ENCODE data around the gene TESK1.

The TESK1 gene

DNA sequence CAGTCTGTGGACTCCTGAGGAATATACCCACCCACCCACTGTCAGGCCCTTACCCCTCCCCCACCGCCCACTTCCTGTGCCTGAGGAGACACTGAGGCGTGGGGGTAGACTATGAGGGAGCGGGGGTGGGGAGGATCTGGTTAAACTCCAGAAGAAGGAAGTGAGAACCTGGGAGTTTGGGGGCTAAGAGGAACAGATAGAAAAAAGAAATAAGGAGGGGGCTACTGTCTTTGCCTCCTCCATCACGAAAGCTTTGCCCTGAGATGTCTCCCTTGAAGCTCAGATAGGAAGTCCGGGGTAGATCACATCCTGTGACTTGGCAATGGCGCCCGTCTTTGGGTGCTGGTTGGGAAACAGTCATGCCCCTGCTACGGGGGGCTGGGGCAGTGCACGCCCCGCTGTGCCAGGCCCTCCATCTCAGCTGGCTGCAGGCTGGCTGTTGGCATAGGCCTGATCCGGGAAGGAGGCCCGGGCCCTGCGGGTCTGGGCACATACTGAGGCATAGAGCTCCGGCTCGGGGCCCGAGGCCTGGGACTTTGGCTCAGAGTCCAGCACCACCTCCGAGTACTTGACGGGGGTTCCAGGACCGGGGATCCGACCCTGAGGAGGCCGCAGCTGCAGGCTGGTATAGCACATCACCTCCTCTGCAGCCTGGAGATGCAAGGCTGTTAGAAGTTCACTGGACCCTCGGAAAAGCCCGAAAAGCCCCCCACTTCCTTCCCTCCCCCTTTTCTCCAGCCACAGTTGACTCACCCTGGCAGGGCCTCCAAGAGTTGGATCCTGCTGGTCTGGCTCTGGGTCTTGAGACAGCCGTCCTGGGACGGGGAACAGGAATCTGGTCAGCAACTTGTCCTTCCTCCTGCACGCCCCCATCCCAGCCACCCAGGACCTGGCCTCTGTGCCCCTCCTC, 44.6 kb downstream of the TESK1 start:
- no peak for DNase-seq

DNA sequence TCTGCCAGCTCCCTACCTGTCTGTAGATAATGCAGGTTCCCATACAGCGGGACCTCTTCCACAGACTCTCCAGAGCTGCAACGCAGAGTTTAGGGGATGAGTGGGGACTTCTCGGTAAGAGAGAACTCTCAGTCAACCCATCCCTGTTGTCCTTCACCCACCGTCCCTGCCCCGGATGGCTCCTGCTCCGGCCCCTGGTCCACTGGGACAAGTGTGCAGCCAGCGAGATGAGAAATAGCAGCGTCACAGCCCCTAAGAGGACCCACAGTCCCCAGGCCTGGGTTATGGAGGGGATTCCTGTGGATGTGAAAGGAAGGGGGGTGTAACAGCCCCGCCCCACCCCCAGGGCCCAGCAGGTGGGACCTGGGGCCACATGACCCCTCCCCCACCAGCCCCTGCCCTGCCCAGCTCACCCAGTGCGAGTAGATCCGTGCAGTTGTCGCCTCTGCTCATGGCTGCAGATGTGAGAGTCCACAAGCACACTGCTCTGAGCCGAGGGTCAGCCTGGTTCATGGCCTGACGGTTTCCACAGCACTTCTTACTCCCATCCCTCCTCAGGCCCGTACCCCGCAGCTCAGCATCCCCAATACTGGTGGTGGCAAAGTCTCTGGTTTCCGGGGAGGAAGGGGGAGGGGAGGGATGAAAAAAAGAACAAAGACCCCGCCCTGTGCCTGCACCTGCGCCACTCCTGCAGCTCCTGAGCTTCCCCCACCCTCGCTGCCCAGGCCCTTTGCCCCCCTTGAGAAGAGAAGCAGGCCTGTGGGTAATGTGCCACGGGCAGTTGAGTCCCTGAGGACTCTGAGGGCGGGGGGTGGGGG, 45.5 kb downstream of the TESK1 start, which contains the start of gene SIT1:
SIT1 (minus strand) TSS at position 591 of the 818 bp plus-strand sequence; CDS start at position 513, 78 bp downstream.
- no peak for DNase-seq

DNA sequence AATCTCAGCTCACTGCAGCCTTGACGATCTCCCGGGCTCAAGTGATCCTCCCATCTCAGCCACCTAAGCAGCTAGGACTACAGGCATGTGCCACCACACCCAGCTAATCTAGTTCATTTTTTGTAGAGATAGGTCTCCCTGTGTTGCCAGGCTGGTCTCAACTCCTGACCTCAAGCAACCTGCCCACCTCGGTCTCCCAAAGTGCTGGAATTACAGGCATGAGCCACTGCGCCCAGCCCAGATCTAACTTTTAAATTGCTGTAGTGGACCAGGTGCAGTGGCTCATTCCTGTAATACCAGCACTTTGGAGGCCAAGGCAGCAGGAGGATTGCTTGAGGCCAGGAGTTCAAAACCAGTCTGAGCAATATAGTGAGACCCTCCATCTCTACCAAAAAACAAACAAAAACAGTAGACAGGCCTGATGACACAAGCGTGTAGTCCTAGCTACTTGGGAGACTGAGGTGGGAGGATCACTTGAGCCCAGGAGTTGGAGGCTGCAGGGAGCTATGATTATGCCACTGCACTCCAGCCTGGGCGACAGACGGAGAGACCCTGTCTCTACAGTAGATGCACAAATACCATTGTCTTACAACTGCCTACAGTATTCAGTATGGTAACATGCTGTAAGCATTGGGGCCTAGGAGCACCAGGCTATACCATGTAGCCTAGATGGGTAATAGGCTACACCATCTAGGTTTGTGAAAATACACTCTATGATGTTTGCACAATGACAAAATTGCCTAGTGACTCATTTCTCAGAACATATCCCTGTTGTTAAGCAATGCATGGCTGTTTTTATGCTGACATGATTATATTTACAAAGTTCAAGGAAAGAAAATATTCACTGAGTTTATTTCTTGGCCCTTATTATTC, 47.1 kb downstream of the TESK1 start:
- peak; percentile 18 for DNase-seq

DNA sequence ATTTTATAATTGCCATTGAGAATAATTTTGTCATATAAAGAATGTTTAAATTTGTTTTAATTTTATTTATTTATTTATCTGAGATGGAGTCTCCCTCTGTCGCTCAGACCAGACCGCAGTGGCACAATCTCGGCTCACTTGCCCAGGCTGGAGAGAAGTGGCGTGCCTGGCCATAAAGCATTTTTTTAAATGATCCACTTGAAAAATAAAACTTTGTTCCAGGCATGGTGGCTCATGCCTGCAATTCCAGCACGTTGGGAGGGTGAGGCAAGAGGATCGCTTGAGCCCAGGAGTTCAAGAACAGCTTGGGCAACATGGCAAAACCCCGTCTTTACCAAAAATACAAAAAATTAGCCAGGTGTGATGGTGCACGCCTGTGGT, 47.8 kb downstream of the TESK1 start:
- no peak for DNase-seq

DNA sequence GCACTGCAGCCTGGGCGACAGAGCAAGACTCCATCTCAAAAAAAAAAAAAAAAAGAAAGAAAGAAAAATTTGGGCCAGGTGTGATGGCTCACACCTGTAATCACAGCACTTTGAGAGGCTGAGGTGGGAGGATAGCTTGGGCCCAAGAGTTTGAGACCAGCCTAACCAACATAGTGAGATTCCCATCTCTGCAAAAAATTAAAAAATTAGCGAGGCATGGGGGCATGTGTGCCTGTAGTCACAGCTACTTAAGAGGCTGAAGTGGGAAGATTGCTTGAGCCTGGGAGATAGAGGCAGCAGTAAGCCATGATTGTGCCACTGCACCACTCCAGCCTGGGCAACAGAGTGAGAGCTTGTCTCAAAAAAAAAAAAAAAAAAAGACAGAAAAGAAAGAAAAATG, 48.5 kb downstream of the TESK1 start:
- no peak for DNase-seq

DNA sequence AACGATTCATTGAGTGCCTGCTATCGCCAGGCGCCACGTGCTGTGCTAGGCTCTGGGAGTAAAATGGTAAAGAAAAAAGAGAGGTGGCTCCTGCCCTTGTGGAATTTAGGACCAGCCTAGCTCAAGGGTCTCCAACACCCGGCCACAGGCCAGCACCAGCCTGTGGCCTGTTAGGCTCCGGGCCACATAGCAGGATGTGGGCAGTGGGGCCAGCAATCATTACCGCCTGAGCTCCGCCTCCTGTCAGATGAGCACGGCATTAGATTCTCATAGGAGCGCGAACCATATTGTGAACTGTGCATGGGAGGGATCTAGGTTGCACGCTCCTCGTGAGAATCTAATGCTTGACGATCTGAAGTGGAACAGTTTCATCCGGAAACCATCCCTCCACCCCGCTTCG, 51.3 kb downstream of the TESK1 start:
- DNase-seq = no peak

DNA sequence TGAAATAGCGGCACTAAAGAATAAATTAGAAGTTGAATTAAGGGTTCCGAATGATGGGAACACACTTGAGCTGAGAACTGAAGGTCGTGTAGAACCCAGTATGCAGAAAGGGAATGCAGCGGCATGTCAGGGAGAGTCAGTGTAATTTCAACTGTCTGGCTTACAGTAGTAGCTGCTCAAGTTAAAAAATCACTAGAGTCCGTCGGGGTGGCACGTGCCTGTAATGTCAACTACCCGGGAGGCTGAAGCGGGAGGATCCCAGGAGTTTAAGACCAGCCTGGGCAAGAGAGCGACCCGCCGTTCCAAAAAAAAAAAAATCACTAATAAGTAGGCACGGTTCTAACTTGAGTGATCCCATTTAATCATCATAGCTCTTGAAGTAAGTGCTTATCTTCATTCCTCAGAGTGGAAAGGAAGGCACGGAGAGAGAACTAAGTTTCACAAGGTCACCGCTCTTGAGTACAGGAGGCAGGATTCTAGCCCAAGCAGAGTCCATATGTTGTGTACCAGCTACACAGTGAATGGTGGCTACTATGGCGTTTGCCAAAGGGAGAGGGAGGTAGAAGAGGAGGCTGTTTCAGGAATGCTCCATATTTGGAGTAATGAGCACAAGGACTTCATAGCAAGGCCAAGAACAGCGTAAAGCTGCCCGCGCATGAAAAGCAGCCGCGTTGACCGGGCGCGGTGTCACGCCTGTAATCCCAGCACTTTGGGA, 51.9 kb downstream of the TESK1 start:
- DNase-seq = no peak

DNA sequence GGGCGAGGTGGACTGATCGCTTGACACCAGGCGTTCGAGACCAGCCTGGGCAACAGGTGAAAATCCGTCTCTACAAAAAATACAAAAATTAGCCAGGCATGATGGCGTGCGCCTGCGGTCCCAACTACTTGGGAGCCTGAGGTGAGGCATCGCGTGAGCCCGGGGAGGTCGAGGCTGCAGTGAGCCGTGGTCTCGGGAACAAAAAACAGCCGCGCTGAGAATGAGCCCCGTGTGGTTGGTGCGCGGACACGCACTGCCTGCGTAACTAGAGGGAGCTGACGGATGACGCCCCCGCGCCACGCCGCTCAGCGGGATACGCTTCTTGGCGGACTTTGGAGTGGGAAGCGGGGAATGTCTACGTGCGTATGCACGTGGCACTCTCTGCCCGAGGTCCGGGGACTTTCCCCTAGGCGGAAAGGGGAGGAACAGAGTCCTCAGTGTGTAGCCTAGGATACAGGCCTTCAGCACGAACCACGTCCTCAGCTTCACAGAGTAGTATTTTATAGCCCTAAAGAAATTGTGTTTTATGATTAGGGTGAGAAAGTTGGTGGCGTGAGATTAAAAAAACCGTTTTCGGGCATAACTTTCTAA, 52.6 kb downstream of the TESK1 start, which contains the start of gene RMRP:
RMRP (minus strand) TSS at position 474 of the 591 bp plus-strand sequence.
- DNase-seq = peak; percentile 97

DNA sequence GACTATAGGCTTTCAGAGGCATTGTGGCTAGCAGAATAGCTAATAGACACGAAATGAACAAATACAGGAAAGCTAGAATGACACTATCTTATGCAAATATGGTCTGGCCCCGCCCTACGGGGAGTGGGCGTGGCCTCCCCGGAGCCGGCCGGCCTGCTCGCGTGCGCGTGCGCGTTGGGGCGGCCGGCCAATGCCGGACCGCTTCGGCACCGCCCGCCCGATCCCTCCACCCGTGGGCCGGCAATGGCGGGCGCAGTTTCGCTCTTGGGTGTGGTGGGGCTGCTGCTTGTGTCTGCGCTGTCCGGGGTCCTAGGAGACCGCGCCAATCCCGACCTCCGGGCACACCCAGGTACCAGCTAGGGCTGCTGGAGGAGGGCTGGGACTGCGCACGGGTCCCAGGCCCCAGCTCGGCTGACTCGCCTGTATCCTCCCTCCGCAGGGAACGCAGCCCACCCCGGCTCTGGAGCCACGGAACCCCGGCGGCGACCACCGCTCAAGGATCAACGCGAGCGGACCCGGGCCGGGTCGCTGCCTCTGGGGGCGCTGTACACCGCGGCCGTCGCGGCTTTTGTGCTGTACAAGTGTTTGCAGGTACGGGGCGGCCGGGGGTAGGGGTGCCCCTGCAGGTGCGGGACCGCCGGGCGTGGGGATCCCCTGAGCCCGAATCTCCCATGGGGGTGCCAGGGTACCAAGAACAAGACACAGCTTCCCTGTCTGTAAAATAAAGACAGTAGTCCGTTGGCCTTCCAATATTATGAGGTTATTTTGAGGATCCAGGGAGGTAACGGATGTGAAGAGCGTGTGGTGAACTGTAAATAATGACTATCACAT, 53.3 kb downstream of the TESK1 start, which contains the start of gene CCDC107:
CCDC107 (plus strand) TSS at position 156 of the 831 bp plus-strand sequence; CDS start at position 244, 88 bp downstream.
- DNase-seq = peak; percentile 71

DNA sequence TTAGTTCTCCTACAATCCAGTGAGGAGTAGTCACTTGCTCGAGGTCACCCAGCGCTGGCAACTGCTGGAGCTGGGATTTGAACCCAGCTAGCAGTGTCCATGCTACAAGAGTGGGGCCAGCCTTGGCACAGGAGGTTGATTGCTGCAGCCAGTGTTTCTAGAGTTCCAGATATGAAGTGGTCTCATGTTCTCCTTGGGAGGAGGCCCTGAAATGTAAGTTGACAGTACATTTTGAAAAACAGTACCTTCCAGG, 53.8 kb downstream of the TESK1 start:
- DNase-seq = no peak

DNA sequence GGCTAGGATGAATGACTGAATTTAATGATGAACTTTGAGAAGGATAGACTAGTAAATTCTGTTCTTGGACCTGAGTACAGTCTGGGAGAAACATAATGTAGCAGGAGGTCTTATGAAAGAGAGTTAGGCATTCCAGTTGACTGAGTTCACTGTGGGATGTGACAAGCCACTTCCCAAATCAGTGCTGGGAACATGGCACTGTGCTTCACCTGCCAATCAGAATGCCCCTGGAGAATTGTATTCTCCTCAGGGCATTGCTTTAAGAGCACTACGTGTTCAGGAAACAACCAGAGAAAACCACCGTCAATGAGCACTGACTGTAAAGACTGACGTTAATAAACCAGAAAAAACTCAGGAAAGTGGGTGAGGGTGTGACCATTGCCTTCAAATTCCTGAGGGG, 54.3 kb downstream of the TESK1 start:
- DNase-seq = no peak
